ENCODE measurements around the gene BCL6. TPM values are rescaled to one million over a fixed set of nuclear protein-coding genes. Genes with fewer than 3 reads are reported as not detected.

BCL6 gene
- 3.1 TPM for polyA plus RNA-seq

- no peaks in the 10 kb centered on the region for H3K36me3 Mint-ChIP-seq
These were observed at the start of gene BCL6 for GRCh38 chr3:187745201-187746058. Gene BCL6 (minus strand): TSS chr3:187745468. CDS start chr3:187733693, 11,775 bp downstream.

GRCh38 chr3:187794731-187795130, 49.5 kb upstream of the BCL6 start:
- peaks cover 0 to 1% (median 0%) of the 10 kb centered on the region in 3 donors for H3K9me3 Mint-ChIP-seq
- H3K36me3 Mint-ChIP-seq: peaks cover 1% of the 10 kb centered on the region
- H3K4me3 Mint-ChIP-seq: no peak overlapping the region
- peaks cover 6 to 19% (median 11%) of the 10 kb centered on the region in 3 donors for H3K4me1 Mint-ChIP-seq
- no peak overlapping the region for H3K27ac Mint-ChIP-seq
- no peaks in the 10 kb centered on the region for H3K27me3 Mint-ChIP-seq

More at GRCh38 chr3:187745201-187746058, at the start of gene BCL6:
- Mint-ChIP-seq H3K4me3 (peak within 1 kb of the TSS; percentile 88 to 99 (median 92)), H3K4me1 (peaks cover 44 to 66% (median 59%) of the 10 kb centered on the region in 3 donors), H3K27ac (peak within 1 kb of the TSS; percentile 96 to 98 (median 98)), H3K27me3 (peaks cover 14% of the 10 kb centered on the region), H3K9me3 (no peaks in the 10 kb centered on the region)

GRCh38 chr3:187793618-187794017, 48.4 kb upstream of the BCL6 start:
- Mint-ChIP-seq H3K9me3 (peaks cover 0 to 1% (median 0%) of the 10 kb centered on the region in 3 donors), H3K4me1 (peaks cover 9 to 23% (median 12%) of the 10 kb centered on the region in 3 donors), H3K27me3 (no peaks in the 10 kb centered on the region), H3K27ac (no peak overlapping the region), H3K4me3 (no peak overlapping the region), H3K36me3 (peaks cover 1% of the 10 kb centered on the region)

- Mint-ChIP-seq H3K9me3 (no peaks in the 10 kb centered on the region), H3K36me3 (peaks cover 1% of the 10 kb centered on the region), H3K27me3 (no peaks in the 10 kb centered on the region)
These were observed 47.3 kb upstream of the BCL6 start for GRCh38 chr3:187792521-187792920.

GRCh38 chr3:187789872-187790271, 44.6 kb upstream of the BCL6 start:
- no peak overlapping the region for H3K27ac Mint-ChIP-seq
- peaks cover 7 to 23% (median 10%) of the 10 kb centered on the region in 3 donors for H3K4me1 Mint-ChIP-seq
- no peak overlapping the region for H3K4me3 Mint-ChIP-seq
- H3K9me3 Mint-ChIP-seq: no peaks in the 10 kb centered on the region
- no peaks in the 10 kb centered on the region for H3K36me3 Mint-ChIP-seq
- H3K27me3 Mint-ChIP-seq: no peaks in the 10 kb centered on the region

More at GRCh38 chr3:187792521-187792920, 47.3 kb upstream of the BCL6 start:
- no peak overlapping the region for H3K4me3 Mint-ChIP-seq
- H3K27ac Mint-ChIP-seq: no peak overlapping the region
- H3K4me1 Mint-ChIP-seq: peaks cover 7 to 23% (median 10%) of the 10 kb centered on the region in 3 donors

GRCh38 chr3:187788984-187789857, 44.0 kb upstream of the BCL6 start:
- H3K4me1 Mint-ChIP-seq: peaks cover 7 to 23% (median 10%) of the 10 kb centered on the region in 3 donors
- no peaks in the 10 kb centered on the region for H3K9me3 Mint-ChIP-seq
- no peak overlapping the region for H3K27ac Mint-ChIP-seq
- H3K4me3 Mint-ChIP-seq: no peak overlapping the region
- no peaks in the 10 kb centered on the region for H3K27me3 Mint-ChIP-seq
- no peaks in the 10 kb centered on the region for H3K36me3 Mint-ChIP-seq

- Mint-ChIP-seq H3K9me3 (peaks cover 0 to 3% (median 0%) of the 10 kb centered on the region in 3 donors), H3K27me3 (peaks cover 2% of the 10 kb centered on the region), H3K4me3 (no peak overlapping the region), H3K36me3 (no peaks in the 10 kb centered on the region), H3K27ac (no peak overlapping the region), H3K4me1 (peaks cover 0 to under 1% (median under 1%) of the 10 kb centered on the region in 3 donors)
These were observed 37.8 kb upstream of the BCL6 start for GRCh38 chr3:187783098-187783497.

- peaks cover 2% of the 10 kb centered on the region for H3K27me3 Mint-ChIP-seq
- H3K36me3 Mint-ChIP-seq: no peaks in the 10 kb centered on the region
- peaks cover 0 to 3% (median 0%) of the 10 kb centered on the region in 3 donors for H3K9me3 Mint-ChIP-seq
- H3K4me3 Mint-ChIP-seq: no peak overlapping the region
- no peak overlapping the region for H3K27ac Mint-ChIP-seq
- peaks cover 7 to 10% (median 9%) of the 10 kb centered on the region in 3 donors for H3K4me1 Mint-ChIP-seq
These were observed 36.7 kb upstream of the BCL6 start for GRCh38 chr3:187782006-187782405.

- H3K4me1 Mint-ChIP-seq: peaks cover 10 to 14% (median 10%) of the 10 kb centered on the region in 3 donors
- peaks cover 0 to 3% (median 0%) of the 10 kb centered on the region in 3 donors for H3K9me3 Mint-ChIP-seq
- peaks cover 2% of the 10 kb centered on the region for H3K27me3 Mint-ChIP-seq
- H3K4me3 Mint-ChIP-seq: no peak overlapping the region
- no peak overlapping the region for H3K27ac Mint-ChIP-seq
- H3K36me3 Mint-ChIP-seq: no peaks in the 10 kb centered on the region
These were observed 35.7 kb upstream of the BCL6 start for GRCh38 chr3:187781001-187781400.

GRCh38 chr3:187778726-187779125, 33.5 kb upstream of the BCL6 start:
- Mint-ChIP-seq H3K27ac (no peak overlapping the region), H3K9me3 (no peaks in the 10 kb centered on the region), H3K4me3 (no peak overlapping the region), H3K4me1 (peaks cover 14 to 20% (median 15%) of the 10 kb centered on the region in 3 donors), H3K36me3 (no peaks in the 10 kb centered on the region), H3K27me3 (peaks cover 2% of the 10 kb centered on the region)

GRCh38 chr3:187777331-187777941, 32.2 kb upstream of the BCL6 start:
- Mint-ChIP-seq H3K4me1 (peaks cover 18 to 31% (median 21%) of the 10 kb centered on the region in 3 donors), H3K9me3 (no peaks in the 10 kb centered on the region), H3K27ac (peak overlapping the region; percentile 3 to 29 (median 7)), H3K36me3 (no peaks in the 10 kb centered on the region), H3K27me3 (peaks cover 2% of the 10 kb centered on the region), H3K4me3 (peak overlapping the region in 1 of 4 donors; percentile 56)

- Mint-ChIP-seq H3K4me3 (no peak overlapping the region), H3K9me3 (no peaks in the 10 kb centered on the region), H3K27ac (no peak overlapping the region), H3K36me3 (no peaks in the 10 kb centered on the region), H3K27me3 (peaks cover 2% of the 10 kb centered on the region), H3K4me1 (peaks cover 18 to 31% (median 21%) of the 10 kb centered on the region in 3 donors)
These were observed 30.3 kb upstream of the BCL6 start for GRCh38 chr3:187775549-187775948.

- Mint-ChIP-seq H3K4me1 (peaks cover 20 to 40% (median 21%) of the 10 kb centered on the region in 3 donors), H3K36me3 (no peaks in the 10 kb centered on the region), H3K9me3 (no peaks in the 10 kb centered on the region), H3K27me3 (peaks cover 2% of the 10 kb centered on the region), H3K27ac (peak overlapping the region in 2 of 3 donors; percentile 6 to 43), H3K4me3 (peak overlapping the region in 1 of 4 donors; percentile 30)
These were observed 29.0 kb upstream of the BCL6 start for GRCh38 chr3:187774185-187774789.
